ENCODE measurements around the gene TNFRSF12A. TPM values are rescaled to one million over a fixed set of nuclear protein-coding genes. Genes with fewer than 3 reads are reported as not detected.
A peak's percentile ranks its signal among the peaks of the same experiment; 100 is the strongest.

Gene TNFRSF12A
- total and polyA plus RNA-seq, 4 donors = 60.4 to 271 (median 95.7) TPM

- no peaks in the 10 kb centered on the region for H3K4me1 ChIP-seq (ENCODE audit: control insufficient read depth in 1 of 2, insufficient read depth in 2 of 2, low read length in 2 of 2)
- H3K4me3 ChIP-seq (ENCODE audit: low read length in 2 of 2) = peak overlapping the region; percentile 71 to 87
- ATAC-seq (ENCODE audit: low FRiP score) (peak; percentile 68), DNase-seq (peak; percentile 91 to 98)
- intact Hi-C loops (cut with DNase I) = loop anchor here in 1 of 2 donors (2.0 kb wide), 1 partner anchor 262 kb away; the partner anchor contains the start of gene ZNF263
- peak overlapping the region; percentile 93 to 98 for H3K27ac ChIP-seq (ENCODE audit: low read depth in 1 of 2, low read length in 2 of 2)
- H3K36me3 ChIP-seq (ENCODE audit: control insufficient read depth in 1 of 2, insufficient read depth in 2 of 2, low read length in 1 of 2) = no peaks in the 10 kb centered on the region
- no peaks in the 10 kb centered on the region for H3K9me3 ChIP-seq (ENCODE audit: control insufficient read depth, low read length)
- whole genome bisulfite sequencing, 2 donors = 0 to 1% methylated on average over 45 to 57 of the region's 57 CpGs
- peaks cover 0 to 2% of the 10 kb centered on the region in 2 donors for H3K27me3 ChIP-seq (ENCODE audit: control insufficient read depth in 1 of 2, insufficient read depth in 2 of 2, low read length in 1 of 2)
Observed at GRCh38 chr16:3020604-3021448, 658 bp downstream of the TNFRSF12A start.

- Histone ChIP-seq H3K4me1 (ENCODE audit: control insufficient read depth in 1 of 2, insufficient read depth in 2 of 2, low read length in 2 of 2) (no peaks in the 10 kb centered on the region), H3K36me3 (ENCODE audit: control insufficient read depth in 1 of 2, insufficient read depth in 2 of 2, low read length in 1 of 2) (no peaks in the 10 kb centered on the region), H3K27me3 (ENCODE audit: control insufficient read depth in 1 of 2, insufficient read depth in 2 of 2, low read length in 1 of 2) (peaks cover 0 to 2% of the 10 kb centered on the region in 2 donors), H3K27ac (ENCODE audit: low read depth in 1 of 2, low read length in 2 of 2) (peak overlapping the region; percentile 88 to 98), H3K4me3 (ENCODE audit: low read length in 2 of 2) (peak overlapping the region; percentile 71 to 82), H3K9me3 (ENCODE audit: control insufficient read depth, low read length) (no peaks in the 10 kb centered on the region)
- DNase-seq (peak; percentile 92 to 96), ATAC-seq (ENCODE audit: low FRiP score) (peak; percentile 64)
- intact Hi-C loops (cut with DNase I) = loop anchor here in 1 of 2 donors (2.0 kb wide), 1 partner anchor 261 kb away; the partner anchor contains the start of gene ZNF263
- WGBS, 2 donors = 0 to 1% methylated on average over 23 to 25 of the region's 25 CpGs
Observed at GRCh38 chr16:3021449-3022207, 1.5 kb downstream of the TNFRSF12A start.

- Histone ChIP-seq H3K4me3 (ENCODE audit: low read length in 2 of 2) (peak overlapping the region; percentile 71 to 82), H3K9me3 (ENCODE audit: control insufficient read depth, low read length) (no peaks in the 10 kb centered on the region), H3K4me1 (ENCODE audit: control insufficient read depth in 1 of 2, insufficient read depth in 2 of 2, low read length in 2 of 2) (no peaks in the 10 kb centered on the region), H3K27ac (ENCODE audit: low read depth in 1 of 2, low read length in 2 of 2) (peak overlapping the region; percentile 96 to 98), H3K27me3 (ENCODE audit: control insufficient read depth in 1 of 2, insufficient read depth in 2 of 2, low read length in 1 of 2) (peaks cover 0 to 2% of the 10 kb centered on the region in 2 donors), H3K36me3 (ENCODE audit: control insufficient read depth in 1 of 2, insufficient read depth in 2 of 2, low read length in 1 of 2) (no peaks in the 10 kb centered on the region)
- ATAC-seq (ENCODE audit: low FRiP score) (peak; percentile 79), DNase-seq (peak; percentile 95 to 97)
- intact Hi-C loops (cut with DNase I) = no loop called here
- 2% methylated on average over 8 of the region's 8 CpGs for WGBS, 2 donors
Observed at GRCh38 chr16:3022208-3022683, 2.1 kb downstream of the TNFRSF12A start.

GRCh38 chr16:3022684-3023414, 2.7 kb downstream of the TNFRSF12A start:
- ATAC-seq (ENCODE audit: low FRiP score) = peak; percentile 8
- H3K36me3 ChIP-seq (ENCODE audit: control insufficient read depth in 1 of 2, insufficient read depth in 2 of 2, low read length in 1 of 2) = peaks cover 0 to 1% of the 10 kb centered on the region in 2 donors
- peak; percentile 84 to 91 for DNase-seq
- H3K27ac ChIP-seq (ENCODE audit: low read depth in 1 of 2, low read length in 2 of 2) = peak overlapping the region; percentile 96 to 98
- intact Hi-C loops (cut with DNase I) = no loop called here
- H3K4me1 ChIP-seq (ENCODE audit: control insufficient read depth in 1 of 2, insufficient read depth in 2 of 2, low read length in 2 of 2) = no peaks in the 10 kb centered on the region
- 2 to 4% methylated on average over 8 of the region's 8 CpGs for WGBS, 2 donors
- no peaks in the 10 kb centered on the region for H3K9me3 ChIP-seq (ENCODE audit: control insufficient read depth, low read length)
- peak overlapping the region; percentile 54 to 86 for H3K4me3 ChIP-seq (ENCODE audit: low read length in 2 of 2)
- peaks cover 0 to 2% of the 10 kb centered on the region in 2 donors for H3K27me3 ChIP-seq (ENCODE audit: control insufficient read depth in 1 of 2, insufficient read depth in 2 of 2, low read length in 1 of 2)

- H3K36me3 ChIP-seq (ENCODE audit: control insufficient read depth in 1 of 2, insufficient read depth in 2 of 2, low read length in 1 of 2) = peaks cover 0 to 1% of the 10 kb centered on the region in 2 donors
- peak in 1 of 2 donors; percentile 82 for DNase-seq
- H3K4me1 ChIP-seq (ENCODE audit: control insufficient read depth in 1 of 2, insufficient read depth in 2 of 2, low read length in 2 of 2) = no peaks in the 10 kb centered on the region
- peaks cover 0 to 2% of the 10 kb centered on the region in 2 donors for H3K27me3 ChIP-seq (ENCODE audit: control insufficient read depth in 1 of 2, insufficient read depth in 2 of 2, low read length in 1 of 2)
- H3K4me3 ChIP-seq (ENCODE audit: low read length in 2 of 2) = peak overlapping the region; percentile 54 to 86
- peak overlapping the region; percentile 96 to 98 for H3K27ac ChIP-seq (ENCODE audit: low read depth in 1 of 2, low read length in 2 of 2)
- no peaks in the 10 kb centered on the region for H3K9me3 ChIP-seq (ENCODE audit: control insufficient read depth, low read length)
- intact Hi-C loops (cut with DNase I) = no loop called here
- peak; percentile 0 for ATAC-seq (ENCODE audit: low FRiP score)
- 0 to 3% methylated on average over 3 to 6 of the region's 6 CpGs for WGBS, 2 donors
Observed at GRCh38 chr16:3023415-3023668, 3.2 kb downstream of the TNFRSF12A start.

- no peaks in the 10 kb centered on the region for H3K4me1 ChIP-seq (ENCODE audit: control insufficient read depth in 1 of 2, insufficient read depth in 2 of 2, low read length in 2 of 2)
- DNase-seq (peak; percentile 99), ATAC-seq (ENCODE audit: low FRiP score) (peak; percentile 86)
- WGBS, 2 donors = 0 to 1% methylated on average over 69 of the region's 69 CpGs
- H3K9me3 ChIP-seq (ENCODE audit: control insufficient read depth, low read length) = no peaks in the 10 kb centered on the region
- H3K27ac ChIP-seq (ENCODE audit: low read depth in 1 of 2, low read length in 2 of 2) = peak within 1 kb of the TSS; percentile 96 to 98
- peak within 1 kb of the TSS; percentile 54 to 86 for H3K4me3 ChIP-seq (ENCODE audit: low read length in 2 of 2)
- peaks cover 0 to 1% of the 10 kb centered on the region in 2 donors for H3K36me3 ChIP-seq (ENCODE audit: control insufficient read depth in 1 of 2, insufficient read depth in 2 of 2, low read length in 1 of 2)
- H3K27me3 ChIP-seq (ENCODE audit: control insufficient read depth in 1 of 2, insufficient read depth in 2 of 2, low read length in 1 of 2) = peaks cover 0 to 2% of the 10 kb centered on the region in 2 donors
- intact Hi-C loops (cut with DNase I) = no loop called here
Observed at GRCh38 chr16:3023669-3024478, 3.7 kb downstream of the TNFRSF12A start, which contains the start of the genes HCFC1R1 and THOC6. HCFC1R1 (minus strand) TSS chr16:3023942; CDS start chr16:3023941, 1 bp downstream. THOC6 (plus strand) TSS chr16:3024035; CDS start chr16:3024327, 292 bp downstream.

- DNase-seq (peak in 1 of 2 donors; percentile 49), ATAC-seq (ENCODE audit: low FRiP score) (no peak)
- Histone ChIP-seq H3K27ac (ENCODE audit: low read depth in 1 of 2, low read length in 2 of 2) (no peak overlapping the region), H3K4me3 (ENCODE audit: low read length in 2 of 2) (no peak overlapping the region), H3K4me1 (ENCODE audit: control insufficient read depth in 1 of 2, insufficient read depth in 2 of 2, low read length in 2 of 2) (no peaks in the 10 kb centered on the region), H3K36me3 (ENCODE audit: control insufficient read depth in 1 of 2, insufficient read depth in 2 of 2, low read length in 1 of 2) (peaks cover 0 to 1% of the 10 kb centered on the region in 2 donors), H3K9me3 (ENCODE audit: control insufficient read depth, low read length) (no peaks in the 10 kb centered on the region), H3K27me3 (ENCODE audit: control insufficient read depth in 1 of 2, insufficient read depth in 2 of 2, low read length in 1 of 2) (no peaks in the 10 kb centered on the region)
- WGBS, 2 donors = 92 to 95% methylated on average over 18 of the region's 18 CpGs
- intact Hi-C loops (cut with DNase I) = no loop called here
Observed at GRCh38 chr16:3025032-3026002, 5.1 kb downstream of the TNFRSF12A start.

Measured in aorta (tissue), 5 donors.